ENCODE results near the gene IRF4. TPM values are rescaled to one million over a fixed set of nuclear protein-coding genes. Genes with fewer than 3 reads are reported as not detected.

Gene IRF4
- total and polyA plus RNA-seq, 11 donors, result 0.08 to 4.4 (median 0.30) TPM; not detected in 1

GRCh38 chr6:366389-367297 is 24.9 kb upstream of the IRF4 start:
- H3K27ac ChIP-seq, result no peak overlapping the region
- WGBS, 4 donors, result 72 to 78% (median 75%) methylated on average over 19 of the region's 19 CpGs
- peak in 1 of 4 donors; percentile 4 for ATAC-seq

GRCh38 chr6:367298-367794 is 24.2 kb upstream of the IRF4 start:
- Histone ChIP-seq H3K4me3 (no peak overlapping the region), H3K4me1 (no peaks in the 10 kb centered on the region), H3K27ac (no peak overlapping the region), H3K36me3 (no peaks in the 10 kb centered on the region), H3K9me3 (peaks cover 0 to 12% (median 0%) of the 10 kb centered on the region in 12 donors), H3K27me3 (peaks cover 0 to 40% (median 7%) of the 10 kb centered on the region in 9 donors)
- no peak for DNase-seq
- TF ChIP-seq POLR2A (IDR thresholded peaks at IDR 0.05), result no peak
- TF ChIP-seq, protein P1, sequence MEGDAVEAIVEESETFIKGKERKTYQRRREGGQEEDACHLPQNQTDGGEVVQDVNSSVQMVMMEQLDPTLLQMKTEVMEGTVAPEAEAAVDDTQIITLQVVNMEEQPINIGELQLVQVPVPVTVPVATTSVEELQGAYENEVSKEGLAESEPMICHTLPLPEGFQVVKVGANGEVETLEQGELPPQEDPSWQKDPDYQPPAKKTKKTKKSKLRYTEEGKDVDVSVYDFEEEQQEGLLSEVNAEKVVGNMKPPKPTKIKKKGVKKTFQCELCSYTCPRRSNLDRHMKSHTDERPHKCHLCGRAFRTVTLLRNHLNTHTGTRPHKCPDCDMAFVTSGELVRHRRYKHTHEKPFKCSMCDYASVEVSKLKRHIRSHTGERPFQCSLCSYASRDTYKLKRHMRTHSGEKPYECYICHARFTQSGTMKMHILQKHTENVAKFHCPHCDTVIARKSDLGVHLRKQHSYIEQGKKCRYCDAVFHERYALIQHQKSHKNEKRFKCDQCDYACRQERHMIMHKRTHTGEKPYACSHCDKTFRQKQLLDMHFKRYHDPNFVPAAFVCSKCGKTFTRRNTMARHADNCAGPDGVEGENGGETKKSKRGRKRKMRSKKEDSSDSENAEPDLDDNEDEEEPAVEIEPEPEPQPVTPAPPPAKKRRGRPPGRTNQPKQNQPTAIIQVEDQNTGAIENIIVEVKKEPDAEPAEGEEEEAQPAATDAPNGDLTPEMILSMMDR (IDR thresholded peaks at IDR 0.05), result no peak
- WGBS, 4 donors, result 77 to 84% (median 81%) methylated on average over 8 of the region's 8 CpGs
- ATAC-seq, result peak in 3 of 4 donors; percentile 14 to 54 (median 18)
- intact Hi-C loops (cut with DNase I), result loop anchor here in 1 of 10 donors (10.0 kb wide), 1 partner anchor 143 kb away; no protein-coding TSS in a partner anchor

More at GRCh38 chr6:366389-367297, 24.9 kb upstream of the IRF4 start:
- Histone ChIP-seq H3K36me3 (no peaks in the 10 kb centered on the region), H3K4me1 (no peaks in the 10 kb centered on the region), H3K27me3 (peaks cover 0 to 39% (median 6%) of the 10 kb centered on the region in 9 donors), H3K4me3 (no peak overlapping the region), H3K9me3 (peaks cover 0 to 12% (median 0%) of the 10 kb centered on the region in 12 donors)
- peak in 1 of 5 donors; percentile 17 for DNase-seq
- no peak for TF ChIP-seq POLR2A (IDR thresholded peaks at IDR 0.05)
- TF ChIP-seq, protein P1 (IDR thresholded peaks at IDR 0.05), result no peak
- intact Hi-C loops (cut with DNase I), result loop anchor here in 1 of 10 donors (10.0 kb wide), 1 partner anchor 142 kb away; no protein-coding TSS in a partner anchor

DNA sequence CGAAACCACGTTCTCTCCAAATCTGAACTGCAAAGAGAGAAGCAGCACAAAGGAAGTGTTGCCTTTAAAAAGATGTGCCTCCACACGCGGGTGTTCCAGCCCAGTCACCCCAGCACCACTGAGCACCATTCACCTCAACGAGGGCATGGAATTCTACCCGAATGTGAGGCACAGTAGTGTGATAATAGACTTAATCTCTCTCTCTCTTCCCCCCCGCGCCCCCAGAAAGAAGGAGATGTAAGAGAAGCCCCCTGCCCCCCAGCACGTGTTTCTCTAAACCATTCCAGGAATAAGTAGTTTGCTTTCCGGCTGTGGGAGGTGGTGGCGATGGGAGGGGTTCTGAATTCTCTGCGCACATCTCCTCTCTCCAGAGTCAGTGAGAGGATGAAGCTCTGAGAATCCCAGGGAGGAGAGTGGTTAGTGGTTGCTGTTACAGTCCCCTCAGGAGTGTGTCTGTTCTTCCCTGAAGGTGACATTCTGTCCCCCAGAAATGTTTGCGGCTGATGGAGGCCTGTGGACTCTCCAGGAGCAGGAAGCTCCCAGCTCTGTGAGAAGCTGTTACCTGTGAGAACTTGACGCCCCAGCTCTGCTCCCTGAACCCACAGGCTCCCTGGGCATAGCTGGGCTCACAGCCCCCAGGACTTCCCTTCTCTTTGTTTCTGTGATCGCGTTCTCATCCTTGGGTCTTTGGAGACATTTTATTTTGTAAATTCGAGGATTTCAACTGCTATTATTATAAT is 23.5 kb upstream of the IRF4 start:
- no peak for DNase-seq
- Histone ChIP-seq H3K4me3 (no peak overlapping the region), H3K27me3 (peaks cover 0 to 47% (median 10%) of the 10 kb centered on the region in 9 donors), H3K36me3 (no peaks in the 10 kb centered on the region), H3K27ac (no peak overlapping the region), H3K4me1 (no peaks in the 10 kb centered on the region), H3K9me3 (peaks cover 0 to 12% (median 0%) of the 10 kb centered on the region in 12 donors)
- peak in 1 of 4 donors; percentile 16 for ATAC-seq
- intact Hi-C loops (cut with DNase I), result loop anchor here in 1 of 10 donors (10.0 kb wide), 1 partner anchor 143 kb away; no protein-coding TSS in a partner anchor
- 71 to 78% (median 75%) methylated on average over 17 of the region's 17 CpGs for WGBS, 4 donors
- TF ChIP-seq, protein P1 (IDR thresholded peaks at IDR 0.05), result no peak
- TF ChIP-seq POLR2A (IDR thresholded peaks at IDR 0.05), result no peak
